Thyroid gland (tissue), 4 donors: ENCODE data around the gene CDON.

Experiments used
- POLR2A ChIP-seq, 2 donors: fragments of 450-650 bp; IDR thresholded peaks; one replicate each; pipeline ENCODE4 v1.6.1; 2017; ENCODE audit warnings: antibody characterized with exemption in 2 of 2, mild to moderate bottlenecking in 2 of 2, moderate library complexity in 1 of 2
- TF ChIP-seq, protein P1 (sequence below), 6 experiments: fragments of 200-600 bp in 3 of 6; fragments of 450-650 bp in 3 of 6; sonication (generic) in 3 of 6; IDR thresholded peaks; one replicate each; pipeline ENCODE4 v1.5.1; 2016 to 2019; ENCODE audit warnings: antibody characterized with exemption in 6 of 6, mild to moderate bottlenecking in 2 of 6, inconsistent platforms in 1 of 6, moderate library complexity in 1 of 6

DNA sequence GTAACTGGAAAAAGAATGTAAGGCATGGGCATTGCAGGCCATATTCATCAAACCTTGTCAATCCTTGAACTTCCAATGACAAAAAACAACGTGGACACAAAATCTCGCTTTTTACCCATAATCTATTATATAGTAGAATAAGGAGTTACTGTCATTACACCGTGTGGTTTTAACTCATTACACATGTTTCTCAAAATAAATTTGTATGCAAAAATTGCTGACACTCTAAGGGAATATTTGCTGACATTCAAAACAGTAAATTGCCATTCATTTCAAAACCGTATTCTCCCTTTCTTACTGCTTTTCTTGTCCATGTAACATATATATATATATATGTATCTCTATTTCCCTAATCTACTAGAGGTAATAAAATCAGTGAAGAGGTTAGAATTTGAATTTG is 33.4 kb downstream of the CDON start:
- TF ChIP-seq, protein P1, sequence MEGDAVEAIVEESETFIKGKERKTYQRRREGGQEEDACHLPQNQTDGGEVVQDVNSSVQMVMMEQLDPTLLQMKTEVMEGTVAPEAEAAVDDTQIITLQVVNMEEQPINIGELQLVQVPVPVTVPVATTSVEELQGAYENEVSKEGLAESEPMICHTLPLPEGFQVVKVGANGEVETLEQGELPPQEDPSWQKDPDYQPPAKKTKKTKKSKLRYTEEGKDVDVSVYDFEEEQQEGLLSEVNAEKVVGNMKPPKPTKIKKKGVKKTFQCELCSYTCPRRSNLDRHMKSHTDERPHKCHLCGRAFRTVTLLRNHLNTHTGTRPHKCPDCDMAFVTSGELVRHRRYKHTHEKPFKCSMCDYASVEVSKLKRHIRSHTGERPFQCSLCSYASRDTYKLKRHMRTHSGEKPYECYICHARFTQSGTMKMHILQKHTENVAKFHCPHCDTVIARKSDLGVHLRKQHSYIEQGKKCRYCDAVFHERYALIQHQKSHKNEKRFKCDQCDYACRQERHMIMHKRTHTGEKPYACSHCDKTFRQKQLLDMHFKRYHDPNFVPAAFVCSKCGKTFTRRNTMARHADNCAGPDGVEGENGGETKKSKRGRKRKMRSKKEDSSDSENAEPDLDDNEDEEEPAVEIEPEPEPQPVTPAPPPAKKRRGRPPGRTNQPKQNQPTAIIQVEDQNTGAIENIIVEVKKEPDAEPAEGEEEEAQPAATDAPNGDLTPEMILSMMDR (IDR thresholded peaks at IDR 0.05), result no peak
- no peak for TF ChIP-seq POLR2A (IDR thresholded peaks at IDR 0.05)
